Dermis microvascular lymphatic vessel endothelial cell (primary cell): ENCODE results near the gene SLC25A12. TPM values are rescaled to one million over a fixed set of nuclear protein-coding genes. Genes with fewer than 3 reads are reported as not detected.

ENCODE experiments used
- total RNA-seq: library from RNA; depleted of rRNA; stranded (reverse); fragments of >200 nt; gene quantifications from 2 replicates; pipeline ENCODE4 v1.2.1, GENCODE V29; 2014

Gene SLC25A12
- total RNA-seq, 1 donor from 2014 or later: 11.8 TPM

Other genes starting within 250 kb of the SLC25A12 start
- gene DYNC1I2, start 206.8 kb downstream of the SLC25A12 start, total RNA-seq: 122 and 135 TPM in 2 replicates
- gene HAT1, start 28.2 kb upstream of the SLC25A12 start, total RNA-seq: 23.5 and 28.8 TPM in 2 replicates
- 2.4 and 2.7 TPM in 2 replicates for gene METAP1D, start 105.7 kb upstream of the SLC25A12 start, total RNA-seq
- gene DLX1, start 191.3 kb upstream of the SLC25A12 start, total RNA-seq: under 0.01 TPM in 1 of 2 replicates, not detected in the other
- not detected in 2 replicates for gene DLX2, start 208.7 kb upstream of the SLC25A12 start, total RNA-seq